Right lobe of liver (tissue), 6 donors: Measurements from ENCODE around the gene KLK11. TPM values are rescaled to one million over a fixed set of nuclear protein-coding genes. Genes with fewer than 3 reads are reported as not detected.

ENCODE experiments used
- ATAC-seq, 4 donors: fragments of 200-7000 bp; cut with Tn5 transposase; one replicate each; pipeline ENCODE4 v1.9.1; 2020; ENCODE audit warnings: mild to moderate bottlenecking in 4 of 4, moderate library complexity in 4 of 4
- DNase-seq, 3 donors: peaks; one replicate each; pipeline ENCODE4 v3.0.0-alpha.2; 2020
- H3K27ac ChIP-seq, 3 donors: fragments of 200-600 bp; one replicate each; pipeline ENCODE4 v1.8.0; 2022
- H3K27me3 ChIP-seq, 2 donors: fragments of 200-600 bp; one replicate each; pipeline ENCODE4 v1.8.0; 2022
- H3K36me3 ChIP-seq, 4 donors: fragments of 200-600 bp; sonication (generic) in 1 of 4; one replicate each; pipeline versions ENCODE4 v1.5.1 to v1.8.0; 2017 to 2022; ENCODE audit warnings: control low read depth in 1 of 4
- H3K4me1 ChIP-seq, 4 donors: fragments of 200-600 bp; sonication (generic) in 1 of 4; one replicate each; pipeline versions ENCODE4 v1.5.1 to v1.8.0; 2017 to 2022; ENCODE audit warnings: control low read depth in 1 of 4
- H3K4me3 ChIP-seq, 3 donors: fragments of 200-600 bp; one replicate each; pipeline ENCODE4 v1.8.0; 2022
- H3K9me3 ChIP-seq, 4 donors: fragments of 200-600 bp; sonication (generic) in 1 of 4; one replicate each; pipeline versions ENCODE4 v1.5.1 to v1.8.0; 2017 to 2022; ENCODE audit warnings: control low read depth in 1 of 4
- CTCF ChIP-seq, 4 donors: fragments of 200-600 bp in 3 of 4; fragments of 450-650 bp in 1 of 4; IDR thresholded peaks; one replicate each; pipeline versions ENCODE4 v1.5.1 to v1.8.0; 2016 to 2022; ENCODE audit warnings: antibody characterized with exemption in 4 of 4, mild to moderate bottlenecking in 2 of 4
- POLR2A ChIP-seq: fragments of 450-650 bp; IDR thresholded peaks from one replicate; pipeline ENCODE4 v1.6.1; 2017; ENCODE audit warnings: antibody characterized with exemption, mild to moderate bottlenecking
- WGBS: methylation state at CpG from one replicate; pipeline ENCODE4 v1.1.6; 2018; ENCODE audit warnings: low coverage, low lambda C conversion rate; ENCODE audit not compliant: insufficient coverage; ENCODE audit errors: missing lambda C conversion rate; 5-methylcytosine and 5-hydroxymethylcytosine counted together
- intact Hi-C, 2 donors: fragments of 100-400 bp; cut with DNase I; formaldehyde crosslinking; loops; one replicate each; pipeline versions ENCODE4 v1.11.2 to v1.14.1; 2022
- total RNA-seq, 6 experiments: library from RNA; depleted of rRNA in 2 of 6; stranded (reverse); fragments of >200 nt in 2 of 6; fragmentation: NEBNext Ultra II Directional in 3 of 6; extraction: Animal tissue kit (Norgen Biotek cat#: 25700) in 3 of 6; gene quantifications; one replicate each; pipeline versions ENCODE4 v1.1.0 to v1.2.4, GENCODE V29; 2016 to 2023
- donor health status: DM: no; HTN: yes; CAD: no.
- donor health status: DM: no; HTN: no; CAD: no.
- donor health status: DM: no; HTN: no; CAD: no.
- donor health status: DM: no; HTN: yes; CAD: no.
- donor health status: DM: no; HTN: yes; CAD: no.

The KLK11 gene
- total RNA-seq, 6 experiments from 2014 or later: not detected

- TF ChIP-seq POLR2A: no peak
- no peak for TF ChIP-seq CTCF (IDR thresholded peaks at IDR 0.05)
- ATAC-seq (no peak), DNase-seq (no peak)
- 78% methylated on average over 11 of the region's 11 CpGs for WGBS
- intact Hi-C loops: no loop called here
- no peak overlapping the region for H3K4me3 ChIP-seq
- no peaks in the 10 kb centered on the region for H3K9me3 ChIP-seq
- no peaks in the 10 kb centered on the region for H3K36me3 ChIP-seq
- no peaks in the 10 kb centered on the region for H3K27me3 ChIP-seq
- no peaks in the 10 kb centered on the region for H3K4me1 ChIP-seq
- no peak overlapping the region for H3K27ac ChIP-seq
These were observed 17.9 kb upstream of the KLK11 start for GRCh38 chr19:51044327-51044726.

GRCh38 chr19:51043497-51043896 lies 17.1 kb upstream of the KLK11 start:
- H3K36me3 ChIP-seq: no peaks in the 10 kb centered on the region
- H3K27ac ChIP-seq: no peak overlapping the region
- DNase-seq: no peak
- no peak overlapping the region for H3K4me3 ChIP-seq
- WGBS: 67% methylated on average over 6 of the region's 9 CpGs
- intact Hi-C loops: no loop called here
- ATAC-seq: no peak
- no peak for TF ChIP-seq POLR2A
- TF ChIP-seq CTCF (IDR thresholded peaks at IDR 0.05): no peak
- no peaks in the 10 kb centered on the region for H3K27me3 ChIP-seq
- no peaks in the 10 kb centered on the region for H3K9me3 ChIP-seq
- H3K4me1 ChIP-seq: no peaks in the 10 kb centered on the region

- Histone ChIP-seq H3K9me3 (no peaks in the 10 kb centered on the region), H3K36me3 (no peaks in the 10 kb centered on the region), H3K27ac (no peak overlapping the region), H3K4me1 (no peaks in the 10 kb centered on the region), H3K4me3 (no peak overlapping the region), H3K27me3 (no peaks in the 10 kb centered on the region)
- ATAC-seq: no peak
- TF ChIP-seq CTCF (IDR thresholded peaks at IDR 0.05) (no peak), POLR2A (no peak)
- intact Hi-C loops: no loop called here
- DNase-seq: no peak
- whole genome bisulfite sequencing: 73% methylated on average over 6 of the region's 6 CpGs
These were observed 13.7 kb upstream of the KLK11 start for GRCh38 chr19:51040151-51040550.

GRCh38 chr19:51036519-51036918 lies 10.1 kb upstream of the KLK11 start:
- H3K4me1 ChIP-seq: no peaks in the 10 kb centered on the region
- H3K4me3 ChIP-seq: no peak overlapping the region
- no peak overlapping the region for H3K27ac ChIP-seq
- intact Hi-C loops: no loop called here
- no peaks in the 10 kb centered on the region for H3K36me3 ChIP-seq
- H3K27me3 ChIP-seq: no peaks in the 10 kb centered on the region
- H3K9me3 ChIP-seq: no peaks in the 10 kb centered on the region
- ATAC-seq: no peak
- DNase-seq: no peak
- WGBS: 31% methylated on average over 9 of the region's 9 CpGs
- TF ChIP-seq POLR2A (no peak), CTCF (IDR thresholded peaks at IDR 0.05) (no peak)

- no peaks in the 10 kb centered on the region for H3K9me3 ChIP-seq
- H3K27me3 ChIP-seq: no peaks in the 10 kb centered on the region
- DNase-seq: no peak
- H3K36me3 ChIP-seq: no peaks in the 10 kb centered on the region
- no peak within 1 kb of the TSS for H3K27ac ChIP-seq
- TF ChIP-seq CTCF (IDR thresholded peaks at IDR 0.05): no peak
- TF ChIP-seq POLR2A: no peak
- WGBS: 25% methylated on average over 11 of the region's 11 CpGs
- ATAC-seq: no peak
- H3K4me3 ChIP-seq: no peak within 1 kb of the TSS
- H3K4me1 ChIP-seq: no peaks in the 10 kb centered on the region
- intact Hi-C loops: no loop called here
These were observed 8.3 kb upstream of the KLK11 start, which contains the start of gene KLK12 for GRCh38 chr19:51034704-51035103. Gene KLK12, minus strand, starts transcription at chr19:51035002. Its CDS starts 381 bp downstream, at chr19:51034621.
